GM06990 (cell line): Measurements from ENCODE around the gene HIRA.

Source experiments
- DNase-seq: peaks from one replicate; pipeline ENCODE4 v3.0.0-alpha.2; 2011; ENCODE audit not compliant: insufficient read length; ENCODE audit errors: extremely low read depth
- H3K27me3 ChIP-seq: replicated peaks from 2 replicates; pipeline ENCODE4 v1.6.0; 2011; ENCODE audit warnings: low read length; ENCODE audit not compliant: control insufficient read depth, insufficient read depth
- H3K36me3 ChIP-seq: 2 replicates; pipeline ENCODE4 v1.5.1; 2011; ENCODE audit warnings: low read length; ENCODE audit not compliant: control insufficient read depth, insufficient read depth
- H3K4me3 ChIP-seq: replicated peaks from 2 replicates; pipeline ENCODE4 v1.5.1; 2011; ENCODE audit warnings: low read depth, mild to moderate bottlenecking, control low read depth, low read length
- TF ChIP-seq, protein P1 (sequence below): IDR thresholded peaks from 2 replicates; pipeline ENCODE4 v1.5.1; 2011; ENCODE audit warnings: low read length, control low read depth, mild to moderate bottlenecking, inconsistent platforms; ENCODE audit not compliant: insufficient read depth, poor library complexity, severe bottlenecking

HIRA gene

DNA sequence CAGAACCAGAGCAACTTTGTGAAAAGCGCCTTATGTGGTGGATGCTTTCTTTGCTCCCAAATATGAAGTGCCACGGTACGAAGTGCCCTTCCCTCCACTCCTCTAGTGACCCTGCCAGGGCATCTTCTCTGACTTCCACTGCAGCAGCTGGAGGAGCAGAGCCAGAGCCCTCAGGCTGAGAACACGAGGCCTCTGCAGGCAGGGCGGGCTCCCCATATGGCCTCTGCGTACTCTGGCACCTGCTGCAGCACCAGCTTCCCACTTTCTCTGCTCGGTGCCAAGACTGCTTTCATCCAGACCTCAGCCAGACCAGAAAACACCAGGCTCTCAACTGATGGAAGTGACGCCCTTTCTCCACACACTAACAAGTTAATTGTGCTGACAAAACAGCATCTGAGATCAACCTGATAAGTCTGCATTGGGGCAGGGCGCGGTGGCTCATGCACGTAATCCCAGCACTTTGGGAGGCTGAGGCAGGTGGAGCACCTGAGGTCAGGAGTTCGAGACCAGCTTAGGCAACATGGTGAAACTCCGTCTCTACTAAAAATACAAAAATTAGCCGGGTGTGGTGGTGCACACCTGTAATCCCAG, 34.7 kb upstream of the HIRA start:
- TF ChIP-seq, protein P1, sequence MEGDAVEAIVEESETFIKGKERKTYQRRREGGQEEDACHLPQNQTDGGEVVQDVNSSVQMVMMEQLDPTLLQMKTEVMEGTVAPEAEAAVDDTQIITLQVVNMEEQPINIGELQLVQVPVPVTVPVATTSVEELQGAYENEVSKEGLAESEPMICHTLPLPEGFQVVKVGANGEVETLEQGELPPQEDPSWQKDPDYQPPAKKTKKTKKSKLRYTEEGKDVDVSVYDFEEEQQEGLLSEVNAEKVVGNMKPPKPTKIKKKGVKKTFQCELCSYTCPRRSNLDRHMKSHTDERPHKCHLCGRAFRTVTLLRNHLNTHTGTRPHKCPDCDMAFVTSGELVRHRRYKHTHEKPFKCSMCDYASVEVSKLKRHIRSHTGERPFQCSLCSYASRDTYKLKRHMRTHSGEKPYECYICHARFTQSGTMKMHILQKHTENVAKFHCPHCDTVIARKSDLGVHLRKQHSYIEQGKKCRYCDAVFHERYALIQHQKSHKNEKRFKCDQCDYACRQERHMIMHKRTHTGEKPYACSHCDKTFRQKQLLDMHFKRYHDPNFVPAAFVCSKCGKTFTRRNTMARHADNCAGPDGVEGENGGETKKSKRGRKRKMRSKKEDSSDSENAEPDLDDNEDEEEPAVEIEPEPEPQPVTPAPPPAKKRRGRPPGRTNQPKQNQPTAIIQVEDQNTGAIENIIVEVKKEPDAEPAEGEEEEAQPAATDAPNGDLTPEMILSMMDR, result no peak
- DNase-seq, result no peak
- no peak overlapping the region for H3K4me3 ChIP-seq
- H3K36me3 ChIP-seq, result peaks cover 50% of the 10 kb centered on the region
- no peaks in the 10 kb centered on the region for H3K27me3 ChIP-seq

DNA sequence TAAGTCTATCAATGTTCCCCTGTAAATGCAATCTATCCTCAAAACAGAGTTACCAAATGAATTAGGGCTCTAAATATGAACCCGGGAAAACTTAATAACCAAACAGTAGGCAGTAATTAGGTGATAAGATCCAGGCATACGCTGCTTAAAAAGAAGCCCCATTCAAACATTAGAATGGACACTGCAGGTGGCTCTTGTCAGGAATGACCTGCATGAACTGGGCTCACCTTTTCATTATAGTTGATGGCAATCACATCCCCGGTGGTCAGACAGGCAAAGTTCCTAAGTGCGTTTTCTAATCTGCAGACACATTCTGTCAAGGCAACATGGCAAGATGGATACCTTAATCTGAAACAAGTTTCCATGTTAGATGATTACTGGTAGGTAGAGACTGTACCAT, 33.4 kb upstream of the HIRA start:
- Histone ChIP-seq H3K4me3 (no peak overlapping the region), H3K36me3 (peaks cover 43% of the 10 kb centered on the region), H3K27me3 (no peaks in the 10 kb centered on the region)
- no peak for DNase-seq
- TF ChIP-seq, protein P1, result no peak

DNA sequence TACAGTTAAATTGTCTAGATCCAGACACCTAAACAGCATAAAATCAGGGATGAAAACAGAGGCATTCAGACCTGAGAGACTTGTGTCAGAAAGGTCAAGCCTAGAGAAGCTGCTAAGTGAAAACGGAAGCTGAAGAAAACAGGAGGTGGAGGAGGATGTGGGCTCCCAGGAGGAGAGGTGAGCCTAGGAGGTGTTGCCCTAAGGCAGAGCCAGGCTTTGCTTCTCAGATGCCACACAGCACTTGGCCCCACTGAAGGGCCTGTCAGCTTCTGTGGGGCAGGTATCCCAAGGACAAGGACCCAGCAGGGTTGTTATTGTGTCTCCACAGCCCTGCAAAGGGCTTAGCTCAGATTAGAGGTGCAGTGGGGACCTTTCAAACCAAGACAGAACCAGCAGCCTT, 33.0 kb upstream of the HIRA start:
- H3K27me3 ChIP-seq, result no peaks in the 10 kb centered on the region
- TF ChIP-seq, protein P1, result no peak
- no peak overlapping the region for H3K4me3 ChIP-seq
- no peak for DNase-seq
- peaks cover 39% of the 10 kb centered on the region for H3K36me3 ChIP-seq

DNA sequence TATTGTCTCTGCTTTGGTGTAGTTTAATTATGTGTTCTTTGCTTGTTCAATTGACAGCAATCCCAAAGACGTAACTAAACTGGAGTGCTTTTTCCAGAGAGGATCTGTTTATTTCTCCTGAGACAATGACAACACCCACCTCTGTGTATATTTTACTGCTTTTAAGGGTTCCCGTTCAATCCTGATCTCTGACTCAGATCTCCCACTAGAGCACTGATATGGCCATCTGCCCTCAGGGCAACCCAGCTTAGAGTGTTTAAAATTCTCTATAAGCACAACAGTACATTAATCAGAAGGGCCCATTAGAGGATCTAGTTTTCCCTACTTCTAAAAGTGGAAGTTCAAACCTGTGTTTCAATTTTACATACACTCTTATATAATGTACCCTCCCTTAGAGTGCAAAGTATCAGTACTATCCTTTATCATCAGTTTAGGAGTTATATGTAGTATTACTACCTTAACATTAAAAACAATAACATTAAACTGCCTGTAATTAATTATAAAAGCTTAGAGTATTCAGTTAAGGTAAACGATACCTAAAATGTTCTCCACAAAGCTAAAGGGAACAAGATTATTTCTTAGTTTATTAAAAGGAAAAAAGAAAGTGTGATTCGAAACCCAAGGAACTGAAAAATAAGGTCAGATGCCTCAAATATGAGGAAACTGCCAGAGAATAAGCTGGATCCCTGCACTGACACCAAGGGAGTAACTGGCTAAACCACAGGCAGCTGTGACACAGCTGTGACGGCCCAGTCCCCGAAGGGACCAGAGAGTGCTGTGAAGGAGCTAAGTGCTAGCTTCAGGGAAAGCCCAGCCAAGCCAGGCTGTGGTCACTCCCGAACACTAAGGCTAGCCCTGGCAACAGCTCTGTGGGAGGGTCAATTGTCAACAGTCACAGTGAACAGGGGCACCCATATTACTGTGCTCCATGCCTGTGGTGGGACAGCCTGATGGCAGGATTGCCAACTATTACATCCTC, 32.2 kb upstream of the HIRA start:
- peaks cover 31% of the 10 kb centered on the region for H3K36me3 ChIP-seq

DNA sequence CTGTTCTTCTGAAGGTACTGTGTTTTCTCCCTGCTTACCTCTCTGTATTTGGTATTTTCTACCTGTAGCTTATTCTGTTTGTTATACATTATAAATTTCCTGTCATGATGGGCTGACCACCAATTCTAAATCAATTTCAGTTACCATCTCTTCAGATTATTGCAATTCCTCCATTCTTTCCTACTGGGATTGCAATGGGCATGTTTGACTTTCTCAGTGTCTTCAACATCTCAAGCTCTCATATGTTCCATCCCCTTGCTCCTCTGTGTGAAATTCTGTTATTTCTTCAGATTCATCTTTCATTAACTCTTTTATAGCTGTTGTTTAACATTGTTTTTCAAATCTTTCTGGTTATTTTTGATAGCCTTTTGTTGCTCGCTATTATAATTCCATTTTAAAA, 31.5 kb upstream of the HIRA start:
- H3K36me3 ChIP-seq, result peaks cover 26% of the 10 kb centered on the region
- TF ChIP-seq, protein P1, result no peak
- no peak for DNase-seq
- no peak overlapping the region for H3K4me3 ChIP-seq
- H3K27me3 ChIP-seq, result no peaks in the 10 kb centered on the region

More for the DNA sequence above, 32.2 kb upstream of the HIRA start:
- no peak for DNase-seq
- Histone ChIP-seq H3K4me3 (no peak overlapping the region), H3K27me3 (no peaks in the 10 kb centered on the region)
- TF ChIP-seq, protein P1, result no peak
